ENCODE measurements around the gene NXPH4.

Gene NXPH4

GRCh38 chr12:57242691-57243454, 26.3 kb downstream of the NXPH4 start:
- peaks cover 4% of the 10 kb centered on the region for H3K27me3 ChIP-seq (replicated peaks; ENCODE audit: control insufficient read depth, insufficient read depth, low read length)
- H3K4me3 ChIP-seq (ENCODE audit: low read length), result no peak overlapping the region

GRCh38 chr12:57243521-57244311, 27.1 kb downstream of the NXPH4 start:
- Histone ChIP-seq H3K9me3 (ENCODE audit: control insufficient read depth, low read length) (no peaks in the 10 kb centered on the region), H3K4me1 (ENCODE audit: control insufficient read depth, insufficient read depth, low read length) (peaks cover 34% of the 10 kb centered on the region), H3K9ac (ENCODE audit: low read length) (no peak overlapping the region), H3K4me3 (ENCODE audit: low read length) (no peak overlapping the region), H3K36me3 (ENCODE audit: control insufficient read depth, insufficient read depth, low read length, severe bottlenecking) (no peaks in the 10 kb centered on the region), H3K27me3 (replicated peaks; ENCODE audit: control insufficient read depth, insufficient read depth, low read length) (peaks cover 4% of the 10 kb centered on the region)
- peak; percentile 93 for DNase-seq (ENCODE audit: low read depth)

More at GRCh38 chr12:57242691-57243454, 26.3 kb downstream of the NXPH4 start:
- DNase-seq (ENCODE audit: low read depth), result peak; percentile 80
- no peaks in the 10 kb centered on the region for H3K9me3 ChIP-seq (ENCODE audit: control insufficient read depth, low read length)
- H3K36me3 ChIP-seq (ENCODE audit: control insufficient read depth, insufficient read depth, low read length, severe bottlenecking), result no peaks in the 10 kb centered on the region
- H3K4me1 ChIP-seq (ENCODE audit: control insufficient read depth, insufficient read depth, low read length), result peaks cover 35% of the 10 kb centered on the region
- H3K9ac ChIP-seq (ENCODE audit: low read length), result no peak overlapping the region

GRCh38 chr12:57244312-57244696, 27.7 kb downstream of the NXPH4 start:
- H3K4me3 ChIP-seq (ENCODE audit: low read length), result no peak overlapping the region

GRCh38 chr12:57247041-57247440, 30.4 kb downstream of the NXPH4 start:
- Histone ChIP-seq H3K9me3 (ENCODE audit: control insufficient read depth, low read length) (no peaks in the 10 kb centered on the region), H3K36me3 (ENCODE audit: control insufficient read depth, insufficient read depth, low read length, severe bottlenecking) (no peaks in the 10 kb centered on the region), H3K27me3 (replicated peaks; ENCODE audit: control insufficient read depth, insufficient read depth, low read length) (peaks cover 2% of the 10 kb centered on the region), H3K9ac (ENCODE audit: low read length) (no peak overlapping the region), H3K4me1 (ENCODE audit: control insufficient read depth, insufficient read depth, low read length) (peaks cover 16% of the 10 kb centered on the region), H3K4me3 (ENCODE audit: low read length) (no peak overlapping the region)
- DNase-seq (ENCODE audit: low read depth), result no peak

More at GRCh38 chr12:57244312-57244696, 27.7 kb downstream of the NXPH4 start:
- peaks cover 4% of the 10 kb centered on the region for H3K27me3 ChIP-seq (replicated peaks; ENCODE audit: control insufficient read depth, insufficient read depth, low read length)
- no peak for DNase-seq (ENCODE audit: low read depth)
- H3K9ac ChIP-seq (ENCODE audit: low read length), result no peak overlapping the region
- H3K9me3 ChIP-seq (ENCODE audit: control insufficient read depth, low read length), result no peaks in the 10 kb centered on the region
- peaks cover 37% of the 10 kb centered on the region for H3K4me1 ChIP-seq (ENCODE audit: control insufficient read depth, insufficient read depth, low read length)
- H3K36me3 ChIP-seq (ENCODE audit: control insufficient read depth, insufficient read depth, low read length, severe bottlenecking), result no peaks in the 10 kb centered on the region

GRCh38 chr12:57248934-57249742, 32.5 kb downstream of the NXPH4 start:
- H3K4me3 ChIP-seq (ENCODE audit: low read length), result no peak overlapping the region
- H3K9ac ChIP-seq (ENCODE audit: low read length), result no peak overlapping the region
- H3K4me1 ChIP-seq (ENCODE audit: control insufficient read depth, insufficient read depth, low read length), result peaks cover 12% of the 10 kb centered on the region
- no peaks in the 10 kb centered on the region for H3K27me3 ChIP-seq (replicated peaks; ENCODE audit: control insufficient read depth, insufficient read depth, low read length)
- no peaks in the 10 kb centered on the region for H3K36me3 ChIP-seq (ENCODE audit: control insufficient read depth, insufficient read depth, low read length, severe bottlenecking)
- DNase-seq (ENCODE audit: low read depth), result no peak
- no peaks in the 10 kb centered on the region for H3K9me3 ChIP-seq (ENCODE audit: control insufficient read depth, low read length)

- no peak for DNase-seq (ENCODE audit: low read depth)
- Histone ChIP-seq H3K9ac (ENCODE audit: low read length) (no peak overlapping the region), H3K4me3 (ENCODE audit: low read length) (no peak overlapping the region)
Measured at GRCh38 chr12:57250541-57250940, 33.9 kb downstream of the NXPH4 start.

GRCh38 chr12:57250956-57251355, 34.4 kb downstream of the NXPH4 start, which contains the start of gene STAC3:
TSS of gene STAC3 (minus strand) at chr12:57251187. CDS start at chr12:57249636, 1,551 bp downstream.
- H3K4me1 ChIP-seq (ENCODE audit: control insufficient read depth, insufficient read depth, low read length), result peaks cover 9% of the 10 kb centered on the region
- no peak within 1 kb of the TSS for H3K4me3 ChIP-seq (ENCODE audit: low read length)
- no peaks in the 10 kb centered on the region for H3K9me3 ChIP-seq (ENCODE audit: control insufficient read depth, low read length)
- no peaks in the 10 kb centered on the region for H3K27me3 ChIP-seq (replicated peaks; ENCODE audit: control insufficient read depth, insufficient read depth, low read length)
- no peak for DNase-seq (ENCODE audit: low read depth)
- H3K9ac ChIP-seq (ENCODE audit: low read length), result no peak within 1 kb of the TSS
- peaks cover 8% of the 10 kb centered on the region for H3K36me3 ChIP-seq (ENCODE audit: control insufficient read depth, insufficient read depth, low read length, severe bottlenecking)

More at GRCh38 chr12:57250541-57250940, 33.9 kb downstream of the NXPH4 start:
- H3K4me1 ChIP-seq (ENCODE audit: control insufficient read depth, insufficient read depth, low read length), result peaks cover 9% of the 10 kb centered on the region
- no peaks in the 10 kb centered on the region for H3K27me3 ChIP-seq (replicated peaks; ENCODE audit: control insufficient read depth, insufficient read depth, low read length)
- H3K36me3 ChIP-seq (ENCODE audit: control insufficient read depth, insufficient read depth, low read length, severe bottlenecking), result peaks cover 4% of the 10 kb centered on the region
- H3K9me3 ChIP-seq (ENCODE audit: control insufficient read depth, low read length), result no peaks in the 10 kb centered on the region

- Histone ChIP-seq H3K9ac (ENCODE audit: low read length) (no peak overlapping the region), H3K4me3 (ENCODE audit: low read length) (no peak overlapping the region), H3K4me1 (ENCODE audit: control insufficient read depth, insufficient read depth, low read length) (no peaks in the 10 kb centered on the region), H3K36me3 (ENCODE audit: control insufficient read depth, insufficient read depth, low read length, severe bottlenecking) (peaks cover 43% of the 10 kb centered on the region), H3K9me3 (ENCODE audit: control insufficient read depth, low read length) (no peaks in the 10 kb centered on the region), H3K27me3 (replicated peaks; ENCODE audit: control insufficient read depth, insufficient read depth, low read length) (no peaks in the 10 kb centered on the region)
- no peak for DNase-seq (ENCODE audit: low read depth)
Measured at GRCh38 chr12:57254506-57255280, 38.1 kb downstream of the NXPH4 start.

GRCh38 chr12:57255916-57256315, 39.3 kb downstream of the NXPH4 start:
- H3K27me3 ChIP-seq (replicated peaks; ENCODE audit: control insufficient read depth, insufficient read depth, low read length), result no peaks in the 10 kb centered on the region
- peaks cover 50% of the 10 kb centered on the region for H3K36me3 ChIP-seq (ENCODE audit: control insufficient read depth, insufficient read depth, low read length, severe bottlenecking)
- no peaks in the 10 kb centered on the region for H3K9me3 ChIP-seq (ENCODE audit: control insufficient read depth, low read length)
- H3K4me1 ChIP-seq (ENCODE audit: control insufficient read depth, insufficient read depth, low read length), result no peaks in the 10 kb centered on the region
- H3K9ac ChIP-seq (ENCODE audit: low read length), result no peak overlapping the region
- H3K4me3 ChIP-seq (ENCODE audit: low read length), result no peak overlapping the region
- no peak for DNase-seq (ENCODE audit: low read depth)
